ENCODE measurements around the gene DCAF17.

The DCAF17 gene

GRCh38 chr2:171434013-171434989, at the start of gene DCAF17:
TSS of gene DCAF17 (plus strand) at chr2:171434226. CDS start at chr2:171434578, 352 bp downstream.
- DNase-seq = peak; percentile 90

- DNase-seq = no peak
Observed at GRCh38 chr2:171386627-171387026, 47.4 kb upstream of the DCAF17 start.

GRCh38 chr2:171387052-171387451, 47.0 kb upstream of the DCAF17 start:
- no peak for DNase-seq

GRCh38 chr2:171389325-171389724, 44.7 kb upstream of the DCAF17 start:
- no peak for DNase-seq

- DNase-seq = no peak
Observed at GRCh38 chr2:171389780-171390179, 44.2 kb upstream of the DCAF17 start.

- no peak for DNase-seq
Observed at GRCh38 chr2:171390941-171391516, 43.0 kb upstream of the DCAF17 start.

GRCh38 chr2:171391532-171391931, 42.5 kb upstream of the DCAF17 start:
- no peak for DNase-seq

- no peak for DNase-seq
Observed at GRCh38 chr2:171393487-171393886, 40.5 kb upstream of the DCAF17 start.

- DNase-seq = no peak
Observed at GRCh38 chr2:171394164-171394740, 39.8 kb upstream of the DCAF17 start.

- no peak for DNase-seq
Observed at GRCh38 chr2:171399292-171399691, 34.7 kb upstream of the DCAF17 start.

GRCh38 chr2:171400395-171400794, 33.6 kb upstream of the DCAF17 start:
- DNase-seq = no peak

GRCh38 chr2:171401947-171402346, 32.1 kb upstream of the DCAF17 start:
- DNase-seq = no peak

GRCh38 chr2:171402906-171403580, 31.0 kb upstream of the DCAF17 start:
- DNase-seq = no peak

- no peak for DNase-seq
Observed at GRCh38 chr2:171404261-171404660, 29.8 kb upstream of the DCAF17 start.

- no peak for DNase-seq
Observed at GRCh38 chr2:171404719-171405118, 29.3 kb upstream of the DCAF17 start.

GRCh38 chr2:171405546-171405945, 28.5 kb upstream of the DCAF17 start:
- no peak for DNase-seq

GRCh38 chr2:171406044-171406443, 28.0 kb upstream of the DCAF17 start:
- no peak for DNase-seq

GRCh38 chr2:171407030-171407675, 26.9 kb upstream of the DCAF17 start:
- no peak for DNase-seq

- DNase-seq = no peak
Observed at GRCh38 chr2:171407676-171408044, 26.4 kb upstream of the DCAF17 start.

- no peak for DNase-seq
Observed at GRCh38 chr2:171409436-171409971, 24.5 kb upstream of the DCAF17 start.

- DNase-seq = no peak
Observed at GRCh38 chr2:171410101-171410500, 23.9 kb upstream of the DCAF17 start.

- DNase-seq = no peak
Observed at GRCh38 chr2:171410624-171411023, 23.4 kb upstream of the DCAF17 start.

- no peak for DNase-seq
Observed at GRCh38 chr2:171411214-171411613, 22.8 kb upstream of the DCAF17 start.

Measured in stimulated activated CD4-positive, alpha-beta T cell treated with anti-CD3 and anti-CD28 coated beads, Interleukin-12 subunit alpha, Interleukin-12 subunit beta, amount 100 ng/mL, for 4 hours (primary cell).